Heart left ventricle (tissue), 13 donors: Measurements from ENCODE around the gene SSBP3.

Experiments used
- CTCF ChIP-seq, 12 donors: fragments of 200-600 bp; sonication (generic) in 4 of 12; IDR thresholded peaks; one replicate each; pipeline versions ENCODE4 v1.5.0 to v1.8.0; 2018 to 2022; ENCODE audit warnings: antibody characterized with exemption in 12 of 12, mild to moderate bottlenecking in 5 of 12
- POLR2A ChIP-seq, 2 donors: fragments of 450-650 bp; IDR thresholded peaks; one replicate each; pipeline ENCODE4 v1.6.1; 2017; ENCODE audit warnings: antibody characterized with exemption in 2 of 2, mild to moderate bottlenecking in 2 of 2, moderate library complexity in 2 of 2
- donor health status: ischemic (EF 13 %, LVEDD 7.1; RV severe dilation, severe dysfunction).
- donor health status: DM: no; HTN: yes; CAD: no.
- donor health status: DM: no; HTN: no; CAD: no.
- donor health status: ischemic (EF 25% LVEDD 6.9; RV normal size, moderate dysfunction).
- donor health status: ischemic (EF 25% LVEDD 5.7; RV mildly dilated, moderate dysfunction).
- donor health status: ischemic (EF 35%, LVEDD 5.7; RV mildly dilated, moderate dysfunction).
- donor health status: nonischemic (EF 11% LVEDD 7.7; RV severe dilation, severe dysfunction).
- donor health status: DM: yes; HTN: yes; CAD: no.
- donor health status: PGD.
- donor health status: ischemic (EF 29% LVEDD 5.4; RV normal size, mild dysfunction).
- donor health status: nonischemic (EF 23%, LVEDD 6.1; RV moderate dilation, normal function).

GRCh38 chr1:54378157-54378873, 27.9 kb downstream of the SSBP3 start:
- TF ChIP-seq CTCF (IDR thresholded peaks at IDR 0.05) (no peak), POLR2A (IDR thresholded peaks at IDR 0.05) (no peak)
